Nephron progenitor cell (in vitro differentiated cells): ENCODE measurements around the gene CD300LF.

ENCODE experiments used
- DNase-seq: peaks from one replicate; pipeline ENCODE4 v3.0.0; 2021
- H3K27ac Mint-ChIP-seq: 2 replicates; pipeline ENCODE4 v1.8.0; 2021; ENCODE audit warnings: mild to moderate bottlenecking, moderate library complexity, mixed read lengths
- H3K27me3 Mint-ChIP-seq: 2 replicates; pipeline ENCODE4 v1.8.0; 2021; ENCODE audit warnings: mild to moderate bottlenecking, low read depth, mixed read lengths; ENCODE audit not compliant: poor library complexity
- H3K36me3 Mint-ChIP-seq: 2 replicates; pipeline ENCODE4 v1.8.0; 2021; ENCODE audit warnings: low read depth, mixed read lengths
- H3K4me1 Mint-ChIP-seq: 2 replicates; pipeline ENCODE4 v1.8.0; 2021; ENCODE audit warnings: mixed read lengths
- H3K4me3 Mint-ChIP-seq: 2 replicates; pipeline ENCODE4 v1.8.0; 2021; ENCODE audit warnings: mild to moderate bottlenecking, moderate library complexity, mixed read lengths
- H3K9me3 Mint-ChIP-seq: 2 replicates; pipeline ENCODE4 v1.8.0; 2021; ENCODE audit warnings: mild to moderate bottlenecking, moderate library complexity, mixed read lengths
- CTCF ChIP-seq: fragments of 200-600 bp; sonication (generic); IDR thresholded peaks from 2 replicates; pipeline ENCODE4 v1.5.0; 2021; ENCODE audit warnings: antibody characterized with exemption

CD300LF gene

GRCh38 chr17:74758848-74759168 is 46.1 kb upstream of the CD300LF start:
- no peaks in the 10 kb centered on the region for H3K27me3 Mint-ChIP-seq
- peak overlapping the region; percentile 28 for H3K4me3 Mint-ChIP-seq
- no peak for TF ChIP-seq CTCF
- no peaks in the 10 kb centered on the region for H3K9me3 Mint-ChIP-seq
- no peak for DNase-seq
- no peak overlapping the region for H3K27ac Mint-ChIP-seq
- no peaks in the 10 kb centered on the region for H3K36me3 Mint-ChIP-seq
- H3K4me1 Mint-ChIP-seq = peaks cover 81% of the 10 kb centered on the region

GRCh38 chr17:74757931-74758847 is 45.5 kb upstream of the CD300LF start:
- no peaks in the 10 kb centered on the region for H3K36me3 Mint-ChIP-seq
- no peak overlapping the region for H3K27ac Mint-ChIP-seq
- peak overlapping the region; percentile 45 for H3K4me3 Mint-ChIP-seq
- peaks cover 81% of the 10 kb centered on the region for H3K4me1 Mint-ChIP-seq
- no peaks in the 10 kb centered on the region for H3K27me3 Mint-ChIP-seq
- DNase-seq = peak; percentile 36
- TF ChIP-seq CTCF = no peak
- no peaks in the 10 kb centered on the region for H3K9me3 Mint-ChIP-seq

- Mint-ChIP-seq H3K36me3 (peaks cover 6% of the 10 kb centered on the region), H3K9me3 (no peaks in the 10 kb centered on the region), H3K27ac (no peak overlapping the region), H3K4me1 (peaks cover 81% of the 10 kb centered on the region), H3K27me3 (peaks cover 1% of the 10 kb centered on the region), H3K4me3 (no peak overlapping the region)
- no peak for DNase-seq
- TF ChIP-seq CTCF = no peak
These were observed 44.8 kb upstream of the CD300LF start for GRCh38 chr17:74757502-74757901.

GRCh38 chr17:74756891-74757290 is 44.2 kb upstream of the CD300LF start:
- DNase-seq = no peak
- H3K27ac Mint-ChIP-seq = no peak overlapping the region
- no peaks in the 10 kb centered on the region for H3K9me3 Mint-ChIP-seq
- H3K4me3 Mint-ChIP-seq = no peak overlapping the region
- peaks cover 82% of the 10 kb centered on the region for H3K4me1 Mint-ChIP-seq
- no peak for TF ChIP-seq CTCF
- H3K36me3 Mint-ChIP-seq = peaks cover 10% of the 10 kb centered on the region
- H3K27me3 Mint-ChIP-seq = peaks cover 3% of the 10 kb centered on the region

- Mint-ChIP-seq H3K36me3 (peaks cover 10% of the 10 kb centered on the region), H3K27ac (no peak overlapping the region), H3K4me1 (peaks cover 82% of the 10 kb centered on the region), H3K9me3 (no peaks in the 10 kb centered on the region), H3K4me3 (no peak overlapping the region), H3K27me3 (peaks cover 3% of the 10 kb centered on the region)
- no peak for DNase-seq
- no peak for TF ChIP-seq CTCF
These were observed 42.8 kb upstream of the CD300LF start for GRCh38 chr17:74755533-74755932.

- Mint-ChIP-seq H3K9me3 (no peaks in the 10 kb centered on the region), H3K27ac (no peak overlapping the region), H3K4me3 (no peak overlapping the region), H3K4me1 (peaks cover 82% of the 10 kb centered on the region), H3K27me3 (peaks cover 3% of the 10 kb centered on the region), H3K36me3 (peaks cover 10% of the 10 kb centered on the region)
- TF ChIP-seq CTCF = no peak
- DNase-seq = no peak
These were observed 42.1 kb upstream of the CD300LF start for GRCh38 chr17:74754832-74755231.
